GM18517 (cell line): ENCODE data around the gene ACLY.
"Not testable (repeated sequence)": the region's sequence is repeated elsewhere in the genome, so short reads cannot be mapped to it uniquely, and the experiment has no call there.

ENCODE experiments used
- ATAC-seq: cut with Tn5 transposase; IDR thresholded peaks from one replicate; pipeline ENCODE4 v1.9.1; 2021; ENCODE audit warnings: mild to moderate bottlenecking, moderate library complexity; ENCODE audit not compliant: unreplicated experiment

The ACLY gene

DNA sequence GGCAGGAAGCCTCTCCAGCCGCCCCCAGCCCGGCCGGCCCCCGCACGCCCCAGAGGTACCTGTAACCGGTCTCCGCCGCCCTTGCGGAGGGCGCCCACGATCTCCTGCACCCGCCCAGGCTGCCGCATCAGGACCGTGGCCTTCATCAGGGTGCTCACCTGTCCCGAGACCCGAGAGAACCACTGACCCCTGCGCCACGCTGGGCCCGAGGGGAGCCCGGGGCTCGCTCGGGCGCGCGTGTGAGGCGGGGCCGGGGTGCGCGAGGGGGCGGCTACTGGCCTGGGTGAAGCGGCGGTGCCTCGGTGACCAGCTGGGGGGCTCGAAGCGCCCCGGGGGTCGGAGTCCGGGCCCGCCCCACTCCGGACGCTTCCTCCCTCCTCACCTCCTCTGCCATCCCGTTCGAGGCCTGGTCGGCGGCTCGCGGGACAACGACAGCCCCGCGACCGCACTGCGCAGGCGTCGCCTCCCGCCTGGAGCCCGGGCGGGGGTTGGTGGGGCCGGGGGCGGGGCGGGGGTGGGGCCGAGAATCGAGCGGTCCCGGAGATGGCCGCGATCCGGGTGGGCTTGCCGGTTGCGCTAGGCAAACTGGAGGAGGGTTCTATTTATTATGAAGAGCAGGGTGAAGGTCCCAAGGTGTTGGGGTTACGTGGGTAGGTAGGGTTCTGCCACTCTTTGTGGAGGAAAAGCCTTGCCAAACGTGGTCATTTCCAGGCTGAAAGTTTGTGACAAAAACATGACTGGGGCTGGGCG is 82.8 kb downstream of the ACLY start, which contains the start of gene NT5C3B:
TSS of gene NT5C3B (minus strand) at position 433 of the 750 bp plus-strand sequence. CDS start at position 394, 39 bp downstream.
- no peak for ATAC-seq

DNA sequence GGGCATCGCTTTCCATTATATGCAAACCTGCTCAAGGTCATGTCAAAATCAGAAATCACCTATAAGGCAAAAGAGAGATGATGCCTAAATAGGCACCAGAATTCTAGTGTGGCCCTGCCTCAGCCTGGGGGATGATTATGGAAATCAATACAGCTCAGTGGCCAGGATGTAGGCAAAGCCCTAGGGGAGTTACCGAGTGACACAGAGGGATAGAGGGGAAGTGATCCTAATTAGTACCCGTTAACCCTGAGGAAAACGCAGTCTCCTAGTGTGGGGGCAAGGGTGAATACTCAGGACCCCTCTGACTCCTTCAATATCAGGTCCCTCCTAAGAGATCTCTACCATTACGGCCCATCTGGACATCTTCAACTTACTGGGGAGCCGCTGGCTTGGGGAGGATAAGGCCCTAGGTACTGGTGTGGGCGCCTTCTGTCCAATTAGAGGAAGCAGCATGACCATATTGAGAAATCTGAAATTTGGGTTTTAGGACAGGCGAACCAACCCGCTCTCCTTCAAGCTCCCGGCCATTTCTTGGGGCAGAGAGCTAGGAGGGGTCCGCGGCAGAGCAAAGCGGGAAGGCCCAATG is 83.4 kb downstream of the ACLY start:
- ATAC-seq: no peak

DNA sequence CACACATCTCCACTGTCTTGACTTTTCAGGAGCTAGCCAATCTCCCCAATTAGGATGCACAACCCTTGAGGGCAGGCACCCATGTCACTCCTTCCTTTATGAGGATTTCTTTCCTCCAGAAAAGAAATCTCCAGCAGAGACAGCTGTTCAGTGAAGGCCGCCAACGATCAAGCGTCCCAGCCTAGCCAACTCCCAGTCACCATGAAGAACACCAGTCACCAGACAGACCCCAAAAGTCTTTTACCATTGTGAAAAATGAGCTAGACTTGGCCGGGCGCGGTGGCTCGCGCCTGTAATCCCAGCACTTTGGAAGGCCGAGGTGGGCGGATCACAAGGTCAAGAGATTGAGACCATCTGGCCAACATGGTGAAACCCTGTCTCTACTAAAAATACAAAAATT is 88.8 kb downstream of the ACLY start:
- ATAC-seq: not testable (repeated sequence)

DNA sequence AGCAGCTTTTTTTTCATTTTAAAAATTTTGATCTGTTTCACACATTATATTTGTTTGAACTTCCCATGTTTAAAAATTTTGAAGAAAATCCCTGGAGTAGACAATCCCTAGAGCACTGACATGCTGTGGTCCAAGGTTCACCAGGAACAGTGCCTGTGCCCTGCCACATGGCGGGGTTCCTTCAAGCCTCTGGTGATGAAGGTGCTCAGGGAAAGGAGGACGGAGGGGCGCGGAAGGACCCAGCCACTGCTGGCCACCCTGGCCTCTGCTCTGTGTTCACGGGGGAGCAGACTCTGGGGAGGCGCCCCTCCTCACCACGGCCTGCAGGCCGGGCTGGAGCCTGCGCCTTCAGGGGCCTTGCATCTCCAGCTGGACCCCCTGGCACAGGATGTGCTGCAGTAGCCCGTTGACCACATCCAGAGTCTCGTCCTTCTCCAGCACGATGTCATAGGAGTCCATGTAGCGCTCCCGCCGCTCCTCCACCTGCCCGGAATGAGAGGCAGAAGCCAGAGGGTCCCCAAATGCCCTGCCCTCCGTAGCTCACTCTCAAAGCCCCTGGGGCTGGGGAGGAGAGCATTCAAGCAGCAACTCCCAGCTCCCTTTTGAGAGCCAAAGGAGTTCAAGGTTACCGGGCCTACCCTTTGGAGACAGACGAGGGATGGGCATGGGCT is 93.4 kb downstream of the ACLY start:
- ATAC-seq: no peak

DNA sequence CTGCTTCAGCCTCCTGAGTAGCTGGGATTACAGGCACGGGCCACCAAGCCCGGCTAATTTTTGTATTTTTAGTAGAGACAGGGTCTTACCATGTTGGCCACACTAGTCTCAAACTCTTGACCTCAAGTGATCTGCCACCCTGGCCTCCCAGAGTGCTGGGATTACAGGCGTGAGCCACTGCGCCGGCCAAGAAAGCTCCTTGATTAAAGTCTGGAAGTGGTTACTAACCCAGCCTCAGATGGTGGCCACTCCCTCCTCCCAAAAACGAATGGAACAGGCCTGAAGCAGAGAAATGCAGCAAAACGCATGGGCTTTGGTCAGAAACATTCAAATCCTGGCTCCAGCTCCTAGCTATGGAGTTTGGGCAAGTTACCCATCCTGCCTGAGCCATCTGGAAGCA is 94.7 kb downstream of the ACLY start:
- no peak for ATAC-seq

DNA sequence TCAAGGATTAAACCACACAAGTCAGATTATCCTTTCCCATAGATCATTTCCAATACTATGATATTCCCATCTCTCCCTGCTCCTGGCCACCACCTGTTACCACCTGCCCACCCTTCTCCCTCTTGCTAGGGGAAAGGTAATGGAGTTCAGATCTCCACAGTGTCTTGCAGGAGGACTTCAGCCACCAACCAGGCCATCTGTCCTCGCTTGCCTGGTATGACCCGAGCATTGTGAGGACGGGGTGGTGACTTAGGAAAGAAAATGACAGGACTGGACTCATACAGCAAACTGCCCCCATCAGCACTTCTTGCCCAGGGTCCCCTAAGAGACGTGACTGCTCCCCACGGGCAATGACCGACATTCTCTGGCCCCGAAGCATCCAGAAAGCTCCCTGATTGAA is 95.2 kb downstream of the ACLY start:
- no peak for ATAC-seq

DNA sequence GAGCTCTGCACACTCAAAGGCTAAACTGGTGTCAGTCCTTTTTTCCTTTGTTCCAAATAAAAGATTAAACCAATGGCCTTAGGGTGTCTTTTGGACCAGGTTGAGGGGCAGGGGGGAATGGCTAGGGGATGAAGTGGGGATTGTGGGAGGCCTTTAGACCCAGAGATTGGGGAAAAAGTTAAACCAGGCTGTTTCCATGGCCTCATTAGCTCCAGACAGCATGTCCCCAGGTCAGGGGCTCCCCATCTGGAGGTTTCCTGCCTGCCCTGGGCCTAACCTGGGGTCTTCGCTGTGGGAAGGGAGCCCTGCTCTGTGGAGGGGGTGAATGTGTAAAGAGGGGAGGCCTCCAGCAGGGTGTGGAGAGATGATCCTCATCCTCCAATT is 95.6 kb downstream of the ACLY start:
- no peak for ATAC-seq

DNA sequence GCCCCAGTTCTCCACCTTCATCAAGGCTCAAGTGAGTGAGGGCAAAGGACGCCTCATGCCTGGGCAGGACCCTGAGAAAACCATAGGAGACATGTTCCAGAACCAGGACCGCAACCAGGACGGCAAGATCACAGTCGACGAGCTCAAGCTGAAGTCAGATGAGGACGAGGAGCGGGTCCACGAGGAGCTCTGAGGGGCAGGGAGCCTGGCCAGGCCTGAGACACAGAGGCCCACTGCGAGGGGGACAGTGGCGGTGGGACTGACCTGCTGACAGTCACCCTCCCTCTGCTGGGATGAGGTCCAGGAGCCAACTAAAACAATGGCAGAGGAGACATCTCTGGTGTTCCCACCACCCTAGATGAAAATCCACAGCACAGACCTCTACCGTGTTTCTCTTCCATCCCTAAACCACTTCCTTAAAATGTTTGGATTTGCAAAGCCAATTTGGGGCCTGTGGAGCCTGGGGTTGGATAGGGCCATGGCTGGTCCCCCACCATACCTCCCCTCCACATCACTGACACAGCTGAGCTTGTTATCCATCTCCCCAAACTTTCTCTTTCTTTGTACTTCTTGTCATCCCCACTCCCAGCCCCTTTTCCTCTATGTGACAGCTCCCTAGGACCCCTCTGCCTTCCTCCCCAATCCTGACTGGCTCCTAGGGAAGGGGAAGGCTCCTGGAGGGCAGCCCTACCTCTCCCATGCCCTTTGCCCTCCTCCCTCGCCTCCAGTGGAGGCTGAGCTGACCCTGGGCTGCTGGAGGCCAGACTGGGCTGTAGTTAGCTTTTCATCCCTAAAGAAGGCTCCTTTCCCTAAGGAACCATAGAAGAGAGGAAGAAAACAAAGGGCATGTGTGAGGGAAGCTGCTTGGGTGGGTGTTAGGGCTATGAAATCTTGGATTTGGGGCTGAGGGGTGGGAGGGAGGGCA is 96.3 kb downstream of the ACLY start:
- no peak for ATAC-seq

DNA sequence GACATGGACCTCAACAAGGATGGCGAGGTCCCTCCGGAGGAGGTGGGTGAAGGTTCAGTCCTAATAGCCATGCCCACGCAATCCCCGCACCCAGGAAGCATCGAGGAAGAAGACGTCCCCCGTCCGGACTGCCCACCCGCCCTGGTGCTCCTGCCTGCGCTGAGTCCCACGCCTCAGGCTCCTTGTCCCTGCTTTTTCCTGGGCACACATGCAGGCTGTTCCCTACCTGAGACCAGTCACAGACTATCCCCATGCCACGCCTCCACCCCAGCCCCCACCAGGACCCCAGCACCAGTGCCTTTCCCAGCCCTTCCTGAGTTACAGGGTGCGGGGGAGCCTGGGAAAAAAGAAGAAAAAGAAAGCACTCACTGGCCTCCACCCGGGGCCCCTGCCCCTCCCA is 97.0 kb downstream of the ACLY start:
- no peak for ATAC-seq

DNA sequence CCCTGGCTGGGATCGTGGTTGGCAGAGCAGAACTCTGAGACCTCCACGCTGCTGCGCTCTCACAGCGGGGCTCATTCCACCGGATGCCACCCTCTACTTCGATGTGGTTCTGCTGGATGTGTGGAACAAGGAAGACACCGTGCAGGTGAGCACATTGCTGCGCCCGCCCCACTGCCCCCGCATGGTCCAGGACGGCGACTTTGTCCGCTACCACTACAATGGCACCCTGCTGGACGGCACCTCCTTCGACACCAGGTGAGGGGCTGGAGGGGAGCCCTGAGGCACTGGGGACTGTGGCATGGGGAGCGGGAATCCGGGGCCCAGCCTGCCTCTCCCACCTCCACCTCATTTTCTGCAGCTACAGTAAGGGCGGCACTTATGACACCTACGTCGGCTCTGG is 100.7 kb downstream of the ACLY start:
- ATAC-seq: no peak
